Measurements from ENCODE around the gene ASAP2. TPM values are rescaled to one million over a fixed set of nuclear protein-coding genes. Genes with fewer than 3 reads are reported as not detected.

The ASAP2 gene
- polyA plus RNA-seq, 1 donor from 2014 or later, result 41.0 TPM

DNA sequence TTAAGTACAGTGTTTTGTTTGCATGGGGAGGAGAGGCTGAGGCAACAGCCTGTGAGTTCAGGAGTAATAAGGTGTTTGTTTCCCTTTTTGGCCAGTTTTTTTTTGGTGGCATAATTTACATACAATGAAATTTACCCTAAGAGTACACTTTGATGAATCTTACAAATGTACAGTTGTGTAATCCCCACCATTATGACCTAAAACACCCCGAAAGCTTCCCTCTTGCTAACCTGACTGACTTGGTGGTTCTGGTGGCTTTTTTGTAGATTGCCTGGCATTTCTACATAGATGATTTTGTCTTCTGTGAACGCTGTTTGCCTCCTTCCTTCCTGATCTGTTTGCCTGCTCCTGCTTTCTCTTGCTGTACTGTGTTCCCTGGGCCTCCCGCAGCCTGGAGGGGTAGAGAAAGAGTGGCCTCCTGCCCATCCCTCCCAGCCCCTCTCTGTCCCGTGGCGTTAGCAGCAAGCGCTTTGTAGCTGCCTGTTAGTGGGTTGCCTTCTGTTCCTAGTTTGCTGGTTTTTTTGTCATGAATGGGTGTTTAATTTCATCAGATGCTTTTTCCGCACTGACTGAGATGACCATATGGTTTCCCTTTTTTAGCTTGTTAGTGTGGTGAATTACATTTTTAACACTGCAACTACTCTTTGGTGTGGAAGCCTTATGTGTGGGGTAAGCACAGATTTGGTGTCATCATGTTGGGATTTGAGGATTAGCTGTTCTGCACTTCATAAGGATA lies 32.1 kb downstream of the ASAP2 start:
- Histone ChIP-seq H3K27me3 (ENCODE audit: insufficient read depth, low read depth, low read length) (no peaks in the 10 kb centered on the region), H3K4me2 (ENCODE audit: low read length) (no peak overlapping the region), H2AFZ (ENCODE audit: low read depth, low read length) (no peak overlapping the region), H4K20me1 (ENCODE audit: insufficient read depth) (no peaks in the 10 kb centered on the region), H3K4me3 (ENCODE audit: low read length) (no peak overlapping the region), H3K36me3 (ENCODE audit: insufficient read depth, low read length) (no peaks in the 10 kb centered on the region), H3F3A (ENCODE audit: insufficient read depth, low read length, poor library complexity, severe bottlenecking) (no peaks in the 10 kb centered on the region), H3K9ac (ENCODE audit: low read length) (no peak overlapping the region), H3K9me2 (ENCODE audit: insufficient read depth, low read length) (no peaks in the 10 kb centered on the region), H3K9me3 (ENCODE audit: low read length) (no peaks in the 10 kb centered on the region), H3K79me2 (replicated peaks; ENCODE audit: insufficient read depth, low read length) (peaks cover 80% of the 10 kb centered on the region), H3K27ac (ENCODE audit: low read length) (no peak overlapping the region)
- TF ChIP-seq EP300 (conservative IDR thresholded peaks at IDR 0.05; ENCODE audit: poor library complexity, severe bottlenecking), result no peak
- TF ChIP-seq EZH2 (IDR thresholded peaks at IDR 0.05; ENCODE audit: borderline replicate concordance, insufficient read depth, low read length, poor library complexity, severe bottlenecking), result no peak
- no peak for TF ChIP-seq TAF1 (IDR thresholded peaks at IDR 0.05; ENCODE audit: low read depth)
- no peak for TF ChIP-seq RAD21 (conservative IDR thresholded peaks at IDR 0.05)
- TF ChIP-seq MXI1 (conservative IDR thresholded peaks at IDR 0.05; ENCODE audit: poor library complexity, severe bottlenecking), result no peak
- TF ChIP-seq CTCF (IDR thresholded peaks at IDR 0.05; ENCODE audit: poor library complexity, severe bottlenecking), result no peak
- TF ChIP-seq REST (IDR thresholded peaks at IDR 0.05; ENCODE audit: borderline replicate concordance), result no peak
- no peak for TF ChIP-seq POLR2AphosphoS5 (IDR thresholded peaks at IDR 0.05)
- no peak for TF ChIP-seq SMC3 (conservative IDR thresholded peaks at IDR 0.05; ENCODE audit: poor library complexity)

GRCh38 chr2:9239616-9240015 lies 33.0 kb downstream of the ASAP2 start:
- Histone ChIP-seq H3K9me3 (ENCODE audit: low read length) (no peaks in the 10 kb centered on the region), H4K20me1 (ENCODE audit: insufficient read depth) (no peaks in the 10 kb centered on the region), H3K36me3 (ENCODE audit: insufficient read depth, low read length) (no peaks in the 10 kb centered on the region), H3K27ac (ENCODE audit: low read length) (no peak overlapping the region), H3K9me2 (ENCODE audit: insufficient read depth, low read length) (no peaks in the 10 kb centered on the region), H3K9ac (ENCODE audit: low read length) (no peak overlapping the region), H3F3A (ENCODE audit: insufficient read depth, low read length, poor library complexity, severe bottlenecking) (no peaks in the 10 kb centered on the region), H2AFZ (ENCODE audit: low read depth, low read length) (no peak overlapping the region), H3K4me3 (ENCODE audit: low read length) (no peak overlapping the region), H3K27me3 (ENCODE audit: insufficient read depth, low read depth, low read length) (no peaks in the 10 kb centered on the region), H3K79me2 (replicated peaks; ENCODE audit: insufficient read depth, low read length) (peaks cover 81% of the 10 kb centered on the region), H3K4me2 (ENCODE audit: low read length) (no peak overlapping the region)
- TF ChIP-seq SMC3 (conservative IDR thresholded peaks at IDR 0.05; ENCODE audit: poor library complexity), result no peak
- no peak for TF ChIP-seq EZH2 (IDR thresholded peaks at IDR 0.05; ENCODE audit: borderline replicate concordance, insufficient read depth, low read length, poor library complexity, severe bottlenecking)
- TF ChIP-seq REST (IDR thresholded peaks at IDR 0.05; ENCODE audit: borderline replicate concordance), result no peak
- no peak for TF ChIP-seq EP300 (conservative IDR thresholded peaks at IDR 0.05; ENCODE audit: poor library complexity, severe bottlenecking)
- TF ChIP-seq MXI1 (conservative IDR thresholded peaks at IDR 0.05; ENCODE audit: poor library complexity, severe bottlenecking), result no peak
- TF ChIP-seq RAD21 (conservative IDR thresholded peaks at IDR 0.05), result no peak
- TF ChIP-seq TAF1 (IDR thresholded peaks at IDR 0.05; ENCODE audit: low read depth), result no peak
- TF ChIP-seq POLR2AphosphoS5 (IDR thresholded peaks at IDR 0.05), result no peak
- TF ChIP-seq CTCF (IDR thresholded peaks at IDR 0.05; ENCODE audit: poor library complexity, severe bottlenecking), result no peak
